ENCODE data around the gene INIP. TPM values are rescaled to one million over a fixed set of nuclear protein-coding genes. Genes with fewer than 3 reads are reported as not detected.
"Not testable (repeated sequence)": the region's sequence is repeated elsewhere in the genome, so short reads cannot be mapped to it uniquely, and the experiment has no call there.

The INIP gene
- total RNA-seq, 1 donor from 2014 or later = 35.1 TPM

- DNase-seq (ENCODE audit: low spot score in 2 of 2) (no peak), FAIRE-seq (no peak)
These were observed 25.4 kb upstream of the INIP start for GRCh38 chr9:112743216-112743836.

- FAIRE-seq (no peak), DNase-seq (ENCODE audit: low spot score in 2 of 2) (no peak)
These were observed 17.0 kb upstream of the INIP start for GRCh38 chr9:112734892-112735291.

GRCh38 chr9:112731971-112732370, 14.1 kb upstream of the INIP start:
- DNase-seq (ENCODE audit: low spot score in 2 of 2) (no peak), FAIRE-seq (no peak)

- DNase-seq (ENCODE audit: low spot score in 2 of 2) (no peak), FAIRE-seq (no peak)
These were observed 10.5 kb upstream of the INIP start for GRCh38 chr9:112728401-112728800.

GRCh38 chr9:112726428-112726827, 8.5 kb upstream of the INIP start:
- DNase-seq (ENCODE audit: low spot score in 2 of 2) = no peak
- no peak for FAIRE-seq

GRCh38 chr9:112725961-112726360, 8.0 kb upstream of the INIP start:
- DNase-seq (ENCODE audit: low spot score in 2 of 2) = no peak

GRCh38 chr9:112722749-112723148, 4.8 kb upstream of the INIP start:
- not testable (repeated sequence) for DNase-seq (ENCODE audit: low spot score in 2 of 2); FAIRE-seq

More at GRCh38 chr9:112725961-112726360, 8.0 kb upstream of the INIP start:
- FAIRE-seq = no peak

- DNase-seq (ENCODE audit: low spot score in 2 of 2) = no peak
- no peak for FAIRE-seq
These were observed 2.3 kb upstream of the INIP start for GRCh38 chr9:112720113-112720780.

- no peak for FAIRE-seq
- no peak for DNase-seq (ENCODE audit: low spot score in 2 of 2)
These were observed 1.8 kb upstream of the INIP start for GRCh38 chr9:112719696-112720095.

- no peak for FAIRE-seq
- no peak for DNase-seq (ENCODE audit: low spot score in 2 of 2)
These were observed 1.3 kb upstream of the INIP start for GRCh38 chr9:112719241-112719691.

GRCh38 chr9:112712678-112713077, 5.2 kb downstream of the INIP start:
- no peak for FAIRE-seq
- DNase-seq (ENCODE audit: low spot score in 2 of 2) = no peak

- peak; percentile 74 for FAIRE-seq
- no peak for DNase-seq (ENCODE audit: low spot score in 2 of 2)
These were observed 6.7 kb downstream of the INIP start for GRCh38 chr9:112711050-112711689.

GRCh38 chr9:112705768-112706427, 12.0 kb downstream of the INIP start:
- FAIRE-seq (no peak), DNase-seq (ENCODE audit: low spot score in 2 of 2) (no peak)

- no peak for DNase-seq (ENCODE audit: low spot score in 2 of 2)
- no peak for FAIRE-seq
These were observed 14.6 kb downstream of the INIP start for GRCh38 chr9:112703304-112703703.

GRCh38 chr9:112700085-112700484, 17.8 kb downstream of the INIP start:
- FAIRE-seq = no peak

GRCh38 chr9:112699230-112699629, 18.7 kb downstream of the INIP start:
- FAIRE-seq (no peak), DNase-seq (ENCODE audit: low spot score in 2 of 2) (no peak)

More at GRCh38 chr9:112700085-112700484, 17.8 kb downstream of the INIP start:
- DNase-seq (ENCODE audit: low spot score in 2 of 2) = no peak

GRCh38 chr9:112696461-112696860, 21.5 kb downstream of the INIP start:
- FAIRE-seq = no peak

GRCh38 chr9:112694706-112695555, 23.0 kb downstream of the INIP start:
- DNase-seq (ENCODE audit: low spot score in 2 of 2) (no peak), FAIRE-seq (no peak)

More at GRCh38 chr9:112696461-112696860, 21.5 kb downstream of the INIP start:
- DNase-seq (ENCODE audit: low spot score in 2 of 2) = no peak

- FAIRE-seq = no peak
- no peak for DNase-seq (ENCODE audit: low spot score in 2 of 2)
These were observed 28.7 kb downstream of the INIP start for GRCh38 chr9:112689161-112689740.
